Mesendoderm (in vitro differentiated cells): ENCODE data around the gene SP3.

Experiments
- DNase-seq: peaks from one replicate; pipeline ENCODE4 v3.0.0; 2013
- H2AK5ac ChIP-seq: 2 replicates; pipeline ENCODE4 v1.6.1; 2013; ENCODE audit warnings: low read length, inconsistent platforms
- H2BK120ac ChIP-seq: 2 replicates; pipeline ENCODE4 v1.6.1; 2013; ENCODE audit warnings: low read depth, mild to moderate bottlenecking, low read length, moderate library complexity, mixed read lengths
- H2BK15ac ChIP-seq: replicated peaks from 2 replicates; pipeline ENCODE4 v1.6.1; 2013; ENCODE audit warnings: low read depth, mild to moderate bottlenecking, moderate library complexity
- H2BK5ac ChIP-seq: 2 replicates; pipeline ENCODE4 v1.6.1; 2013; ENCODE audit warnings: low read length, inconsistent platforms
- H3K18ac ChIP-seq: 2 replicates; pipeline ENCODE4 v1.6.1; 2013; ENCODE audit warnings: mild to moderate bottlenecking, low read length, mixed read lengths
- H3K23ac ChIP-seq: one replicate; pipeline ENCODE4 v1.6.1; 2013; ENCODE audit warnings: low read length
- H3K27ac ChIP-seq: 2 replicates; pipeline ENCODE4 v1.5.1; 2013; ENCODE audit warnings: low read depth, mild to moderate bottlenecking, inconsistent platforms, low read length, moderate library complexity
- H3K27me3 ChIP-seq: 2 replicates; pipeline ENCODE4 v1.6.1; 2013; ENCODE audit warnings: low read length, control low read depth, mild to moderate bottlenecking, inconsistent platforms; ENCODE audit not compliant: insufficient read depth, poor library complexity
- H3K36me3 ChIP-seq: 2 replicates; pipeline ENCODE4 v1.6.1; 2013; ENCODE audit warnings: low read length, inconsistent platforms; ENCODE audit not compliant: control insufficient read depth, insufficient read depth
- H3K4ac ChIP-seq: one replicate; pipeline ENCODE4 v1.6.1; 2013; ENCODE audit warnings: low read depth, mild to moderate bottlenecking, low read length, moderate library complexity
- H3K4me1 ChIP-seq: 2 replicates; pipeline ENCODE4 v1.6.1; 2013; ENCODE audit warnings: low read depth, low read length, inconsistent platforms; ENCODE audit not compliant: control insufficient read depth
- H3K4me2 ChIP-seq: 2 replicates; pipeline ENCODE4 v1.6.1; 2013; ENCODE audit warnings: low read length
- H3K4me3 ChIP-seq: 2 replicates; pipeline ENCODE4 v1.5.1; 2013; ENCODE audit warnings: mild to moderate bottlenecking, low read length
- H3K56ac ChIP-seq: one replicate; pipeline ENCODE4 v1.6.1; 2013; ENCODE audit warnings: low read length
- H3K79me1 ChIP-seq: 2 replicates; pipeline ENCODE4 v1.6.1; 2013; ENCODE audit warnings: low read length, inconsistent platforms
- H3K79me2 ChIP-seq: 2 replicates; pipeline ENCODE4 v1.6.1; 2013; ENCODE audit warnings: mild to moderate bottlenecking, low read length; ENCODE audit not compliant: control insufficient read depth, insufficient read depth
- H3K9ac ChIP-seq: 2 replicates; pipeline ENCODE4 v1.6.1; 2013; ENCODE audit warnings: low read length, inconsistent platforms
- H4K5ac ChIP-seq: one replicate; pipeline ENCODE4 v1.6.1; 2013; ENCODE audit warnings: low read length
- H4K8ac ChIP-seq: one replicate; pipeline ENCODE4 v1.6.1; 2013; ENCODE audit warnings: low read depth, mild to moderate bottlenecking, control low read depth, low read length, moderate library complexity
- whole genome bisulfite sequencing: extraction: QIAGEN DNeasy Blood & Tissue Kit; methylation state at CpG from one replicate; pipeline ENCODE4 v1.1.7; 2013; ENCODE audit warnings: low lambda C conversion rate, missing lambda C conversion rate; ENCODE audit not compliant: insufficient coverage; ENCODE audit errors: extremely low coverage; 5-methylcytosine and 5-hydroxymethylcytosine counted together

Gene SP3

GRCh38 chr2:173862612-173863217 lies 102.5 kb downstream of the SP3 start:
- no peak overlapping the region for H3K56ac ChIP-seq
- H2BK120ac ChIP-seq, result no peak overlapping the region
- WGBS, result no CpG with 5 or more reads among the region's 4 CpGs
- H3K18ac ChIP-seq, result no peak overlapping the region
- no peak overlapping the region for H3K4ac ChIP-seq
- DNase-seq, result no peak
- no peak overlapping the region for H4K5ac ChIP-seq
- H3K36me3 ChIP-seq, result no peaks in the 10 kb centered on the region
- no peak overlapping the region for H4K8ac ChIP-seq
- H3K79me1 ChIP-seq, result no peaks in the 10 kb centered on the region
- H3K79me2 ChIP-seq, result no peaks in the 10 kb centered on the region
- H3K27ac ChIP-seq, result no peak overlapping the region
- H3K9ac ChIP-seq, result no peak overlapping the region
- H2AK5ac ChIP-seq, result no peak overlapping the region
- no peak overlapping the region for H2BK5ac ChIP-seq
- H3K23ac ChIP-seq, result no peak overlapping the region
- H3K4me3 ChIP-seq, result no peak overlapping the region
- no peak overlapping the region for H3K4me2 ChIP-seq
- no peaks in the 10 kb centered on the region for H3K27me3 ChIP-seq
- H3K4me1 ChIP-seq, result no peaks in the 10 kb centered on the region
- no peak overlapping the region for H2BK15ac ChIP-seq

GRCh38 chr2:173860566-173860965 lies 104.6 kb downstream of the SP3 start:
- no CpG with 5 or more reads among the region's 6 CpGs for WGBS
- no peak overlapping the region for H2AK5ac ChIP-seq
- no peaks in the 10 kb centered on the region for H3K36me3 ChIP-seq
- H3K79me1 ChIP-seq, result no peaks in the 10 kb centered on the region
- no peak overlapping the region for H3K18ac ChIP-seq
- H3K23ac ChIP-seq, result no peak overlapping the region
- no peak overlapping the region for H4K5ac ChIP-seq
- H3K27me3 ChIP-seq, result no peaks in the 10 kb centered on the region
- no peak overlapping the region for H2BK120ac ChIP-seq
- no peak for DNase-seq
- no peak overlapping the region for H2BK15ac ChIP-seq
- no peak overlapping the region for H3K56ac ChIP-seq
- no peak overlapping the region for H3K9ac ChIP-seq
- no peak overlapping the region for H2BK5ac ChIP-seq
- H4K8ac ChIP-seq, result no peak overlapping the region
- no peak overlapping the region for H3K4me2 ChIP-seq
- H3K4ac ChIP-seq, result no peak overlapping the region
- H3K4me3 ChIP-seq, result no peak overlapping the region
- no peak overlapping the region for H3K27ac ChIP-seq
- H3K79me2 ChIP-seq, result no peaks in the 10 kb centered on the region
- no peaks in the 10 kb centered on the region for H3K4me1 ChIP-seq

GRCh38 chr2:173860082-173860481 lies 105.1 kb downstream of the SP3 start:
- no CpG with 5 or more reads among the region's 2 CpGs for WGBS
- DNase-seq, result no peak
- H2AK5ac ChIP-seq, result no peak overlapping the region

GRCh38 chr2:173858291-173858731 lies 106.9 kb downstream of the SP3 start:
- Histone ChIP-seq H3K27ac (no peak overlapping the region), H3K79me2 (no peaks in the 10 kb centered on the region), H3K18ac (no peak overlapping the region), H3K23ac (no peak overlapping the region), H2BK5ac (no peak overlapping the region), H3K27me3 (no peaks in the 10 kb centered on the region), H3K9ac (no peak overlapping the region), H2BK15ac (no peak overlapping the region), H2AK5ac (no peak overlapping the region), H3K4me3 (no peak overlapping the region), H3K4me1 (no peaks in the 10 kb centered on the region), H4K8ac (no peak overlapping the region), H4K5ac (no peak overlapping the region), H3K4ac (no peak overlapping the region), H2BK120ac (no peak overlapping the region), H3K36me3 (no peaks in the 10 kb centered on the region), H3K56ac (no peak overlapping the region), H3K79me1 (no peaks in the 10 kb centered on the region), H3K4me2 (no peak overlapping the region)
- no CpG with 5 or more reads among the region's 10 CpGs for WGBS
- no peak for DNase-seq

More at GRCh38 chr2:173860082-173860481, 105.1 kb downstream of the SP3 start:
- no peaks in the 10 kb centered on the region for H3K27me3 ChIP-seq
- H3K27ac ChIP-seq, result no peak overlapping the region
- H3K4me2 ChIP-seq, result no peak overlapping the region
- no peaks in the 10 kb centered on the region for H3K36me3 ChIP-seq
- no peak overlapping the region for H2BK5ac ChIP-seq
- H3K4me3 ChIP-seq, result no peak overlapping the region
- no peak overlapping the region for H3K18ac ChIP-seq
- H3K4me1 ChIP-seq, result no peaks in the 10 kb centered on the region
- no peak overlapping the region for H4K5ac ChIP-seq
- no peaks in the 10 kb centered on the region for H3K79me2 ChIP-seq
- H3K56ac ChIP-seq, result no peak overlapping the region
- no peaks in the 10 kb centered on the region for H3K79me1 ChIP-seq
- H4K8ac ChIP-seq, result no peak overlapping the region
- H3K4ac ChIP-seq, result no peak overlapping the region
- H2BK120ac ChIP-seq, result no peak overlapping the region
- no peak overlapping the region for H2BK15ac ChIP-seq
- no peak overlapping the region for H3K23ac ChIP-seq
- no peak overlapping the region for H3K9ac ChIP-seq
